Measurements from ENCODE around the gene IL19.

The IL19 gene

DNA sequence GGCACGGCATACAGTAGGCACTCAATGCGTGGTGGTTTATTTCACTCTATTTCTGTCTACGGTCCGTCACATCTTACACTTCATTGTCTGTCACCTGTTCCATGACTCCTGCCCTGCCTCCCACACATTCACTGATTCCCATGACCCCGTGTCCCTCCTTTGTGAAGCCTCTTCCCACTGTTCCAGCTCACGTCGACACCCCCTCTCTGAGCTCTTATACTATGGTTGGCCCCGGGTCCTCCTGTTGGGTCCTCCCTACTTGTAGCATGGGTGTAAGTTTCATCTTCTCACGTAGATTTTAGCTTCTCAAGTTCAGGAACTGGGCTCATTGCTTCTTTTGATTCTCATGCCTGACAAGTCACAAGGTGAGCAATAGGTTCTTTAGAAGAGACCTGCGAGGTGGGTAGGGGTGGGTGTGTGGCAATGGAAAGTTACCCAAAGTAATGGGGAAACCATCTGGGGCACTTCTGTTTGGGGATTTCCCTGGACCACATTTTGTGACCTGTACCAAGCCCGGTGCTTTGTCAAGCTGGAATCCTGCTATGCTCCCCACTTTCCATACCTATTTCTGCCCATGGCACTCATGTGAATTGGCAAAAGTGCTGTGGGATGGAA, 23.8 kb downstream of the IL19 start:
- Histone ChIP-seq H3K27me3 (ENCODE audit: insufficient read depth, poor library complexity, severe bottlenecking) (no peaks in the 10 kb centered on the region), H3K27ac (replicated peaks) (no peak overlapping the region), H3K4me3 (replicated peaks; ENCODE audit: insufficient read depth, low read length) (no peak overlapping the region)
- no peak for DNase-seq (ENCODE audit: low read depth in 1 of 2, low spot score in 1 of 2)
- TF ChIP-seq, protein P1, sequence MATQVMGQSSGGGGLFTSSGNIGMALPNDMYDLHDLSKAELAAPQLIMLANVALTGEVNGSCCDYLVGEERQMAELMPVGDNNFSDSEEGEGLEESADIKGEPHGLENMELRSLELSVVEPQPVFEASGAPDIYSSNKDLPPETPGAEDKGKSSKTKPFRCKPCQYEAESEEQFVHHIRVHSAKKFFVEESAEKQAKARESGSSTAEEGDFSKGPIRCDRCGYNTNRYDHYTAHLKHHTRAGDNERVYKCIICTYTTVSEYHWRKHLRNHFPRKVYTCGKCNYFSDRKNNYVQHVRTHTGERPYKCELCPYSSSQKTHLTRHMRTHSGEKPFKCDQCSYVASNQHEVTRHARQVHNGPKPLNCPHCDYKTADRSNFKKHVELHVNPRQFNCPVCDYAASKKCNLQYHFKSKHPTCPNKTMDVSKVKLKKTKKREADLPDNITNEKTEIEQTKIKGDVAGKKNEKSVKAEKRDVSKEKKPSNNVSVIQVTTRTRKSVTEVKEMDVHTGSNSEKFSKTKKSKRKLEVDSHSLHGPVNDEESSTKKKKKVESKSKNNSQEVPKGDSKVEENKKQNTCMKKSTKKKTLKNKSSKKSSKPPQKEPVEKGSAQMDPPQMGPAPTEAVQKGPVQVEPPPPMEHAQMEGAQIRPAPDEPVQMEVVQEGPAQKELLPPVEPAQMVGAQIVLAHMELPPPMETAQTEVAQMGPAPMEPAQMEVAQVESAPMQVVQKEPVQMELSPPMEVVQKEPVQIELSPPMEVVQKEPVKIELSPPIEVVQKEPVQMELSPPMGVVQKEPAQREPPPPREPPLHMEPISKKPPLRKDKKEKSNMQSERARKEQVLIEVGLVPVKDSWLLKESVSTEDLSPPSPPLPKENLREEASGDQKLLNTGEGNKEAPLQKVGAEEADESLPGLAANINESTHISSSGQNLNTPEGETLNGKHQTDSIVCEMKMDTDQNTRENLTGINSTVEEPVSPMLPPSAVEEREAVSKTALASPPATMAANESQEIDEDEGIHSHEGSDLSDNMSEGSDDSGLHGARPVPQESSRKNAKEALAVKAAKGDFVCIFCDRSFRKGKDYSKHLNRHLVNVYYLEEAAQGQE (IDR thresholded peaks at IDR 0.05; ENCODE audit: insufficient replicate concordance, low read depth) = no peak
- TF ChIP-seq GABPA (IDR thresholded peaks at IDR 0.05; ENCODE audit: low read depth) = no peak

DNA sequence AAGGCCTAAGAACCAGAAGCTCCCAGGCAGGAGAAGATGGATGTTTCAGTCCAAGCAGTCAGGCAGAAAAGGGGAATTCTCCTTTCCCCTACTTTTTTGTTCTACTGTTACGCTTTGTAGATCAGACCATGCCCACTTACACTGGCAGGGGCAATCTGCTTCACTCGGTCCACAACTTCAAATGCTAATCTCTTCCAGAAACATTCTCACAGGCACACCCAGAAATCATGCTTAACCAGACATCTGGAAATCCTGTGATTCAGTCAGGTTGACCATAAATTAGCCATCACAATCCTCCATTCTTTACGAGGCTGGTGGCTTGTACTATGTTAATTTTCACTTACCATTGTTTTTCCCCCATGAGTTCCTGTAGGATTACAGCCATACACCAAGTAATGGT, 25.5 kb downstream of the IL19 start:
- no peaks in the 10 kb centered on the region for H3K27me3 ChIP-seq (ENCODE audit: insufficient read depth, poor library complexity, severe bottlenecking)

GRCh38 chr1:206796981-206797402, 26.4 kb downstream of the IL19 start:
- TF ChIP-seq, protein P1 (IDR thresholded peaks at IDR 0.05; ENCODE audit: insufficient replicate concordance, low read depth) = no peak
- TF ChIP-seq GABPA (IDR thresholded peaks at IDR 0.05; ENCODE audit: low read depth) (no peak), POLR2AphosphoS5 (IDR thresholded peaks at IDR 0.05; ENCODE audit: low read depth) (no peak)
- Histone ChIP-seq H3K27me3 (ENCODE audit: insufficient read depth, poor library complexity, severe bottlenecking) (no peaks in the 10 kb centered on the region), H3K27ac (replicated peaks) (no peak overlapping the region), H3K4me3 (replicated peaks; ENCODE audit: insufficient read depth, low read length) (no peak overlapping the region)
- DNase-seq (ENCODE audit: low read depth in 1 of 2, low spot score in 1 of 2) = no peak

More for the DNA sequence above, 25.5 kb downstream of the IL19 start:
- TF ChIP-seq SPI1 (IDR thresholded peaks at IDR 0.05; ENCODE audit: borderline replicate concordance, low read depth) (no peak), POLR2AphosphoS5 (IDR thresholded peaks at IDR 0.05; ENCODE audit: low read depth) (no peak), GABPA (IDR thresholded peaks at IDR 0.05; ENCODE audit: low read depth) (no peak)
- TF ChIP-seq, protein P2, sequence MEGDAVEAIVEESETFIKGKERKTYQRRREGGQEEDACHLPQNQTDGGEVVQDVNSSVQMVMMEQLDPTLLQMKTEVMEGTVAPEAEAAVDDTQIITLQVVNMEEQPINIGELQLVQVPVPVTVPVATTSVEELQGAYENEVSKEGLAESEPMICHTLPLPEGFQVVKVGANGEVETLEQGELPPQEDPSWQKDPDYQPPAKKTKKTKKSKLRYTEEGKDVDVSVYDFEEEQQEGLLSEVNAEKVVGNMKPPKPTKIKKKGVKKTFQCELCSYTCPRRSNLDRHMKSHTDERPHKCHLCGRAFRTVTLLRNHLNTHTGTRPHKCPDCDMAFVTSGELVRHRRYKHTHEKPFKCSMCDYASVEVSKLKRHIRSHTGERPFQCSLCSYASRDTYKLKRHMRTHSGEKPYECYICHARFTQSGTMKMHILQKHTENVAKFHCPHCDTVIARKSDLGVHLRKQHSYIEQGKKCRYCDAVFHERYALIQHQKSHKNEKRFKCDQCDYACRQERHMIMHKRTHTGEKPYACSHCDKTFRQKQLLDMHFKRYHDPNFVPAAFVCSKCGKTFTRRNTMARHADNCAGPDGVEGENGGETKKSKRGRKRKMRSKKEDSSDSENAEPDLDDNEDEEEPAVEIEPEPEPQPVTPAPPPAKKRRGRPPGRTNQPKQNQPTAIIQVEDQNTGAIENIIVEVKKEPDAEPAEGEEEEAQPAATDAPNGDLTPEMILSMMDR (IDR thresholded peaks at IDR 0.05; ENCODE audit: insufficient read depth, low read length) = no peak
- TF ChIP-seq, protein P1 (IDR thresholded peaks at IDR 0.05; ENCODE audit: insufficient replicate concordance, low read depth) = no peak
- no peak for DNase-seq (ENCODE audit: low read depth in 1 of 2, low spot score in 1 of 2)
- Histone ChIP-seq H3K27ac (replicated peaks) (no peak overlapping the region), H3K4me3 (replicated peaks; ENCODE audit: insufficient read depth, low read length) (no peak overlapping the region)

DNA sequence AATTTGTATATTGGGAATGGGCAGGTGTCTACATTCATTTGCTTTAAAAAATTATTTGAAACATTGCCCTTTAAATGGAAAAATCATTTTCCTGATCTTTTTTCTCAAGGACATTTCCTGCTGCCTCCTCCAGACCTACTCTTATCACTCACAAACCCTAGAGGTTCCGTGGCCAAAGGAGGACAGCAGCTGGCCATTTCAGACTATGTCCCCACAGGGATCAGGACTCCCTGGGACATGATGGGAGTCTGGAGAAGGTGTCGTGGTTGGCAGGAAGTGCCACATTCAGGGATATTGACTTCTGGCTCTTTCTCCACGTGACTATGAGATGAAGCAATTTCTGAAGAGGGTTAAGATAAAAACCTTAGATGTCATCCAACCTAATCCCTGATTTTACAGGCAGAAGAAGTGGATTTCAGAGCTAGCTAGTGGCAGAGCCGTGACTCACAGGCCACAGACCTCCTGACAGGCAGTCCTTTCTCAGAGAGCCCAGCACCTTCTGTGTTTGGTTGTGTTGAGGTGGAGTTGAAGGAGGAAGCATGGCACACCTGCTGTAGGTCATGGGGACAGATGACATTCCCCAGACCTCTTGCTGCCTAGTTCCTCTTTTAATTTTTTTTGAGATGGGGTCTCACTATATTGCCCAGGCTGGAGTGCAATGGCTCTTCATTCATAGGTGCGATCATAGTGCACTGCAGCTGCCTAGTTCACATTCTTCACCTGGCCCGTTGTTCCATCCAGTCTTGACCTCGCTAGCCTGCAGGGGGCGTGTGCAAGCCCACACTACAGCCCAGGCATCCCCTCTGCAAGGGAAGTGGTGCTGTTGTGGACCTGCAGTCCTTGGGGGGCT, 27.2 kb downstream of the IL19 start:
- no peak for DNase-seq (ENCODE audit: low read depth in 1 of 2, low spot score in 1 of 2)
- Histone ChIP-seq H3K4me3 (replicated peaks; ENCODE audit: insufficient read depth, low read length) (no peak overlapping the region), H3K27ac (replicated peaks) (no peak overlapping the region), H3K27me3 (ENCODE audit: insufficient read depth, poor library complexity, severe bottlenecking) (no peaks in the 10 kb centered on the region)
- no peak for TF ChIP-seq SPI1 (IDR thresholded peaks at IDR 0.05; ENCODE audit: borderline replicate concordance, low read depth)
- TF ChIP-seq, protein P2 (IDR thresholded peaks at IDR 0.05; ENCODE audit: insufficient read depth, low read length) = peak; percentile 29
- TF ChIP-seq, protein P1 (IDR thresholded peaks at IDR 0.05; ENCODE audit: insufficient replicate concordance, low read depth) = no peak
